Vagina (tissue), 2 donors: Measurements from ENCODE around the gene RETREG1.

Experiments used
- POLR2AphosphoS5 ChIP-seq, 2 donors: sonication (generic); formaldehyde crosslinking; IDR thresholded peaks; one replicate each; pipeline ENCODE4 v1.9.0; 2017; ENCODE audit warnings: antibody characterized with exemption in 2 of 2, mild to moderate bottlenecking in 2 of 2, low read depth in 1 of 2; ENCODE audit not compliant: insufficient read depth in 1 of 2
- TF ChIP-seq, protein P1 (sequence below), 3 experiments: fragments of 450-650 bp in 2 of 3; fragments of 200-600 bp in 1 of 3; sonication (generic) in 1 of 3; IDR thresholded peaks; one replicate each; pipeline ENCODE4 v1.5.1; 2017 to 2019; ENCODE audit warnings: antibody characterized with exemption in 3 of 3, mild to moderate bottlenecking in 2 of 3, moderate library complexity in 2 of 3

DNA sequence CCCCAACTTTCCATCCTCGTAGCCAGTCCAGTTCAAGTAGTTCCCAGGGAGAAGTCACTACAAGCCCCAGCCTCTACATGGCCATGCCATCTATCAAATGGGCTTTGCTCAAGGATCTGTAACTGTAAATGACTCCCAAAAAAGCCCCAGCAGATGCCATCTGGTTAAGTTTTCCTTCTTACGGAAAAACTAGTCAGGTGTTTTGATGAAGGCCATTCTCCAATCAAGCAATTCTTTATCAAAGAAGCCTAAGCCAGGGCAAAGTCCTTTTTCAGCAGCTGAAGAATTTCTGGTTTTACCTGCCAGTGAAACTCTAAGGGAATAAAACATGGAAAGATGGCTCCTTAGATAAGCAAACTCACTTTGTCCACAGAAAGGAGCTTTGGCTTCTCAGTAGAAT is 129.3 kb downstream of the RETREG1 start:
- no peak for TF ChIP-seq POLR2AphosphoS5 (IDR thresholded peaks at IDR 0.05; ENCODE audit: insufficient read depth in 1 of 2, low read depth in 1 of 2)
- TF ChIP-seq, protein P1, sequence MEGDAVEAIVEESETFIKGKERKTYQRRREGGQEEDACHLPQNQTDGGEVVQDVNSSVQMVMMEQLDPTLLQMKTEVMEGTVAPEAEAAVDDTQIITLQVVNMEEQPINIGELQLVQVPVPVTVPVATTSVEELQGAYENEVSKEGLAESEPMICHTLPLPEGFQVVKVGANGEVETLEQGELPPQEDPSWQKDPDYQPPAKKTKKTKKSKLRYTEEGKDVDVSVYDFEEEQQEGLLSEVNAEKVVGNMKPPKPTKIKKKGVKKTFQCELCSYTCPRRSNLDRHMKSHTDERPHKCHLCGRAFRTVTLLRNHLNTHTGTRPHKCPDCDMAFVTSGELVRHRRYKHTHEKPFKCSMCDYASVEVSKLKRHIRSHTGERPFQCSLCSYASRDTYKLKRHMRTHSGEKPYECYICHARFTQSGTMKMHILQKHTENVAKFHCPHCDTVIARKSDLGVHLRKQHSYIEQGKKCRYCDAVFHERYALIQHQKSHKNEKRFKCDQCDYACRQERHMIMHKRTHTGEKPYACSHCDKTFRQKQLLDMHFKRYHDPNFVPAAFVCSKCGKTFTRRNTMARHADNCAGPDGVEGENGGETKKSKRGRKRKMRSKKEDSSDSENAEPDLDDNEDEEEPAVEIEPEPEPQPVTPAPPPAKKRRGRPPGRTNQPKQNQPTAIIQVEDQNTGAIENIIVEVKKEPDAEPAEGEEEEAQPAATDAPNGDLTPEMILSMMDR (IDR thresholded peaks at IDR 0.05) = no peak
